Loucy (cell line): ENCODE results near the gene MYH15.
"Not testable (repeated sequence)": the region's sequence is repeated elsewhere in the genome, so short reads cannot be mapped to it uniquely, and the experiment has no call there.

Source experiments
- H2AFZ ChIP-seq: fragments of 200-600 bp; sonication (generic); 2 replicates; pipeline ENCODE4 v1.6.0; 2016; ENCODE audit warnings: antibody characterized with exemption, mild to moderate bottlenecking, low read length, moderate library complexity
- H3F3A ChIP-seq: fragments of 200-600 bp; 2 replicates; pipeline ENCODE4 v1.6.0; 2016; ENCODE audit warnings: antibody characterized with exemption, low read depth, mild to moderate bottlenecking
- H3K27me3 ChIP-seq: fragments of 200-600 bp; sonication (generic); 2 replicates; pipeline ENCODE4 v1.6.1; 2014; ENCODE audit warnings: low read length, mild to moderate bottlenecking; ENCODE audit not compliant: insufficient read depth, poor library complexity, severe bottlenecking
- H3K36me3 ChIP-seq: fragments of 200-600 bp; sonication (generic); 2 replicates; pipeline ENCODE4 v1.6.1; 2016; ENCODE audit warnings: low read length; ENCODE audit not compliant: insufficient read depth
- H3K4me1 ChIP-seq: fragments of 200-600 bp; sonication (generic); 2 replicates; pipeline ENCODE4 v1.5.1; 2014; ENCODE audit warnings: low read length, mild to moderate bottlenecking; ENCODE audit not compliant: insufficient read depth, poor library complexity, severe bottlenecking
- H3K4me2 ChIP-seq: fragments of 200-600 bp; sonication (generic); 2 replicates; pipeline ENCODE4 v1.6.0; 2014; ENCODE audit warnings: antibody characterized with exemption, low read length, low read depth, mild to moderate bottlenecking; ENCODE audit not compliant: poor library complexity, severe bottlenecking
- H3K4me3 ChIP-seq: fragments of 200-600 bp; sonication (generic); 2 replicates; pipeline ENCODE4 v1.5.1; 2014; ENCODE audit warnings: low read length, mild to moderate bottlenecking, mixed read lengths; ENCODE audit not compliant: poor library complexity, severe bottlenecking
- H3K79me2 ChIP-seq: fragments of 200-600 bp; sonication (generic); 2 replicates; pipeline ENCODE4 v1.6.1; 2014; ENCODE audit warnings: low read length; ENCODE audit not compliant: insufficient read depth
- H3K9ac ChIP-seq: fragments of 200-600 bp; sonication (generic); 2 replicates; pipeline ENCODE4 v1.6.0; 2014; ENCODE audit warnings: mild to moderate bottlenecking, low read depth, low read length, moderate library complexity; ENCODE audit not compliant: poor library complexity, severe bottlenecking
- H3K9me2 ChIP-seq: fragments of 200-600 bp; sonication (generic); replicated peaks from 2 replicates; pipeline ENCODE4 v1.6.1; 2016; ENCODE audit warnings: low read depth, low read length, mixed read lengths
- H3K9me3 ChIP-seq: fragments of 200-600 bp; sonication (generic); 2 replicates; pipeline ENCODE4 v1.6.1; 2014; ENCODE audit warnings: mild to moderate bottlenecking, antibody characterized with exemption, low read length, low read depth; ENCODE audit not compliant: insufficient read depth
- H4K20me1 ChIP-seq: fragments of 200-600 bp; sonication (generic); 2 replicates; pipeline ENCODE4 v1.6.0; 2014; ENCODE audit warnings: antibody characterized with exemption, low read length, mild to moderate bottlenecking; ENCODE audit not compliant: insufficient read depth, poor library complexity, severe bottlenecking
- EZH2phosphoT487 ChIP-seq: fragments of 200-600 bp; IDR thresholded peaks from 2 replicates; pipeline ENCODE4 v1.6.1; 2018; ENCODE audit warnings: antibody characterized with exemption, mild to moderate bottlenecking, moderate library complexity, borderline replicate concordance
- TF ChIP-seq, protein P1 (sequence below): fragments of 200-600 bp; sonication (generic); conservative IDR thresholded peaks from 2 replicates; pipeline ENCODE4 v1.5.1; 2014; ENCODE audit warnings: mild to moderate bottlenecking, antibody characterized with exemption, low read length

The MYH15 gene

DNA sequence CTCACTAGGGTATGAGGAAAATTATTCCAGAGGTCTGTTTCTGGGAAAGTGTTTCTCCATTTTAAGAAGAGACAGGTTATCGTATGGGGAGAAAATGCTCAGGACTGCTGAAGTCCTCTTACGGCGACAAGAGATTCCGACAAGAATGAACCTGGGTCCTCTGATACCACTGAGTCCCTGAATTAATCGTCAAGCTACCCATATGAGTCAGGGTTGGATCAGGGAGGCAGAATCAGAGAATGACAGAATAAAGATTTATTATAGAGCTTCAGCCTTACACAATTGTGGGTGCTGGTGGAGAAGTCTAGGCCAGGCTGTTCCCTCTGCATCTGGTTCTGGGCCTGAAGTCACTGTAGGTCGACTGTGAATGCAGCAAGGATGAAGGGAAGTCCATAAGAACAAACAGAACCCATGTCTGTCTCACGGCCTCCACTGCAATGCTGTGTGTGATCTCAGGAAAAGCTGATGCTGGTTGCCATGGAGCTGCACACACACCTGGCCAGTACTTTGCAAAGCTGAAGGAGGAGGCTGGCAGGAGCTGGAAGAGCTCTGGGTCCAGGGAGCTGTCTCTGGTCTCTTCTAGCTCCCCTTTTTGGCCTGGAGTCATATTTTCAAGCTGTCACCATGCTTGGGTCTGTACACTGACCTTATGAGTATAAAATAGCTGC lies 130.1 kb downstream of the MYH15 start:
- Histone ChIP-seq H3K79me2 (no peaks in the 10 kb centered on the region), H3F3A (no peaks in the 10 kb centered on the region), H3K9ac (no peak overlapping the region), H3K4me1 (peaks cover 3% of the 10 kb centered on the region), H2AFZ (no peak overlapping the region), H3K27me3 (no peaks in the 10 kb centered on the region), H3K36me3 (no peaks in the 10 kb centered on the region), H3K9me2 (no peaks in the 10 kb centered on the region), H4K20me1 (no peaks in the 10 kb centered on the region), H3K4me3 (no peak overlapping the region), H3K9me3 (no peaks in the 10 kb centered on the region), H3K4me2 (no peak overlapping the region)
- TF ChIP-seq EZH2phosphoT487: no peak
- TF ChIP-seq, protein P1, sequence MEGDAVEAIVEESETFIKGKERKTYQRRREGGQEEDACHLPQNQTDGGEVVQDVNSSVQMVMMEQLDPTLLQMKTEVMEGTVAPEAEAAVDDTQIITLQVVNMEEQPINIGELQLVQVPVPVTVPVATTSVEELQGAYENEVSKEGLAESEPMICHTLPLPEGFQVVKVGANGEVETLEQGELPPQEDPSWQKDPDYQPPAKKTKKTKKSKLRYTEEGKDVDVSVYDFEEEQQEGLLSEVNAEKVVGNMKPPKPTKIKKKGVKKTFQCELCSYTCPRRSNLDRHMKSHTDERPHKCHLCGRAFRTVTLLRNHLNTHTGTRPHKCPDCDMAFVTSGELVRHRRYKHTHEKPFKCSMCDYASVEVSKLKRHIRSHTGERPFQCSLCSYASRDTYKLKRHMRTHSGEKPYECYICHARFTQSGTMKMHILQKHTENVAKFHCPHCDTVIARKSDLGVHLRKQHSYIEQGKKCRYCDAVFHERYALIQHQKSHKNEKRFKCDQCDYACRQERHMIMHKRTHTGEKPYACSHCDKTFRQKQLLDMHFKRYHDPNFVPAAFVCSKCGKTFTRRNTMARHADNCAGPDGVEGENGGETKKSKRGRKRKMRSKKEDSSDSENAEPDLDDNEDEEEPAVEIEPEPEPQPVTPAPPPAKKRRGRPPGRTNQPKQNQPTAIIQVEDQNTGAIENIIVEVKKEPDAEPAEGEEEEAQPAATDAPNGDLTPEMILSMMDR: no peak

DNA sequence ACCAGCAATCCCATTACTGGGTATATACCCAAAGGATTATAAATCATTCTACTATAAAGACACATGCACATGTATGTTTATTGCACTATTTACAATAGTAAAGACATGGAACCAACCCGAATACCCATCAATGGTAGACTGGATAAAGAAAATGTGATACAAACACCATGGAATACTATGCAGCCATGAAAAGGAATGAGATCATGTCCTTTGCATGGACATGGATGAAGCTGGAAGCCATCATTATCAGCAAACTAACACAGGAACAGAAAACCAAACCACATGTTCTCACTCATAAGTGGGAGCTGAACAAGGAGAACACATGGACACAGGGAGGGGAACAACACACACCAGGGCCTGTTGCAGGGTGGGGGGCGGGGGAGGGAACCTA lies 131.4 kb downstream of the MYH15 start:
- H3K4me2 ChIP-seq, H3K36me3 ChIP-seq, H3K4me3 ChIP-seq: not testable (repeated sequence)

DNA sequence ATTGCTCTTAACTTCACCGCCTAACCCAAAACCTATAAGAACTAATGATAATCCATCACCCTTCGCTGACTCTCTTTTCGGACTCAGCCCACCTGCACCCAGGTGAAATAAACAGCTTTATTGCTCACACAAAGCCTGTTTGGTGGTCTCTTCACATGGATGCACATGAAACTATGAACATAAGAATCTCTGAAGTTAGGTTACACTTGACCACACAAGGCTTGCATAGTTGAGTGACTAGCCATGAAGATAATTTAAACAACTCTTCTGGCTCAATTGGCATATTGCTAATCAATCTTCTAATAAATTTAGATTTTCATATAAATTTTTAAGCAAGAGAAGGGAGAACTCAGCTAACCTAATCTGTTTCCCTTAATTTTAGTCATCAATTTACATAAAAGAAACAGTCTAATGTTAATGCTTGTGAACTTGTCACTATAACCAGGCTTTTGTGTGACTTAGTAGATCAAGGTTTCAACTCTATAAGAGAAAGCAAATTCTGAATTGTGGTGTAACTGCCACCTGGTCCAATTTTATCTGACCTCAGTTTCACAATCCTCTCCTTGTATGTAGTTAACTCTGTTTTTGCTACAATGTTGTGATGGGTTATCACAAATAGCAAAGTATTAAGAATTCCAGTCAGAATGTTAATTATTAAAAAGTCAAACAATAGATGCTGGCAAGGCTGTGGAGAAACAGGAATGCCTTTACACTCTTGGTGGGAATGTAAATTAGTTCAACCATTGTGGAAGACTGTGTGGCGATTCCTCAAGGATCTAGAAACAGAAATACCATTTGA lies 132.0 kb downstream of the MYH15 start:
- no peak for TF ChIP-seq EZH2phosphoT487
- TF ChIP-seq, protein P1: no peak
- Histone ChIP-seq H3K9ac (no peak overlapping the region), H4K20me1 (no peaks in the 10 kb centered on the region), H3K4me3 (no peak overlapping the region), H3K36me3 (no peaks in the 10 kb centered on the region), H3K9me3 (no peaks in the 10 kb centered on the region), H2AFZ (no peak overlapping the region), H3K4me2 (no peak overlapping the region), H3K27me3 (no peaks in the 10 kb centered on the region), H3K9me2 (no peaks in the 10 kb centered on the region), H3K4me1 (peaks cover 3% of the 10 kb centered on the region), H3K79me2 (no peaks in the 10 kb centered on the region), H3F3A (no peaks in the 10 kb centered on the region)

More for the DNA sequence above, 131.4 kb downstream of the MYH15 start:
- H3K9me2 ChIP-seq, H3K27me3 ChIP-seq, H3K9me3 ChIP-seq, H3K4me1 ChIP-seq, H3F3A ChIP-seq, H4K20me1 ChIP-seq, H3K79me2 ChIP-seq, H2AFZ ChIP-seq, H3K9ac ChIP-seq: not testable (repeated sequence)
